Testis (tissue), 2 donors: ENCODE measurements around the gene AUP1.

Source experiments
- CTCF ChIP-seq, 3 experiments: fragments of 450-650 bp in 2 of 3; fragments of 200-600 bp in 1 of 3; sonication (generic) in 1 of 3; IDR thresholded peaks; one replicate each; pipeline ENCODE4 v1.5.1; 2016 to 2019; ENCODE audit warnings: antibody characterized with exemption in 3 of 3, mild to moderate bottlenecking in 2 of 3, moderate library complexity in 1 of 3
- POLR2A ChIP-seq: fragments of 450-650 bp; IDR thresholded peaks from one replicate; pipeline ENCODE4 v1.6.1; 2017; ENCODE audit warnings: antibody characterized with exemption, mild to moderate bottlenecking, moderate library complexity

- TF ChIP-seq CTCF (IDR thresholded peaks at IDR 0.05), result no peak
- no peak for TF ChIP-seq POLR2A
Observed at GRCh38 chr2:74491648-74492544, 37.6 kb downstream of the AUP1 start.
